HG03095 (cell line): ENCODE measurements around the gene GOLGA7B.
A peak's percentile ranks its signal among the peaks of the same experiment; 100 is the strongest.
"Not testable (repeated sequence)": the region's sequence is repeated elsewhere in the genome, so short reads cannot be mapped to it uniquely, and the experiment has no call there.

Experiments
- ATAC-seq: cut with Tn5 transposase; IDR thresholded peaks from one replicate; pipeline ENCODE4 v1.9.1; 2021; ENCODE audit warnings: moderate library complexity; ENCODE audit not compliant: unreplicated experiment

The GOLGA7B gene

DNA sequence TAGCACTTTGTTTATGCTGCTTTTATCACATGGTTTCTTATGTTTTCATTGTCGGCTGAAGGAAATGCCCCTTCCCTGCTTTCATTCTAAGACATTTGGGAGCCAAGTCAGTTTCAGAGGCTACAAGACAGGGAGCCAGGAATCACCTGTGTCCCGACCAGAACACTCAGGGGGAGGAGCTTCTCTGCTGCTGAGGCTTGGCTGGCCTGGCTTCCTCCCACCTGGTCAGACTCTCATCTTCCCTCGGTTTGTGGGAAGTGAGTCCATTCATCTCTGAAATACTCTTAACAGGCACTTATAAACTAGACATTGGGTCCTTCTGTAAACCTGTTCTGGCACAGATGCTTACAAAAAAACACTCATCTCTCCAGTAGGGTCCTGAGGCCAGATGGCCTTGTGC, 19.6 kb upstream of the GOLGA7B start:
- no peak for ATAC-seq

DNA sequence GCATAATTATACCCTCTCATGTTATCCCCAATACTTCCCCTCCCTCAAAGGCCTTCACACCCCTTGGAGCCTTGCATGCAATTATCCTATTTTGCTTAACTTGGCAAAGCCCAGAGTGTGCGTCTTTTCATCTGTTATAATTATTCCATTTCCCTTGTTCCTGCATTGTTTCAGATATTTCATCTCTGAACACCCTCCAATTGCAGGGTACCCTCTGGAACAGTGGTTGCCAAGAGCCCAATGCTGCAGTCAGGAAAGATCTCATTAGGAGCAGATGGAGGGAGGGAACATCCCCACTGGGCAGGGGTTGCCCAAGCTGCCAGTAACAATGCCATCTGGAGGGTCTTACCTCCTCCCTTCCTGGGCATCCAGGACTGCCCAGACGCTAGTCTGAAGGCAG, 18.4 kb upstream of the GOLGA7B start:
- no peak for ATAC-seq

DNA sequence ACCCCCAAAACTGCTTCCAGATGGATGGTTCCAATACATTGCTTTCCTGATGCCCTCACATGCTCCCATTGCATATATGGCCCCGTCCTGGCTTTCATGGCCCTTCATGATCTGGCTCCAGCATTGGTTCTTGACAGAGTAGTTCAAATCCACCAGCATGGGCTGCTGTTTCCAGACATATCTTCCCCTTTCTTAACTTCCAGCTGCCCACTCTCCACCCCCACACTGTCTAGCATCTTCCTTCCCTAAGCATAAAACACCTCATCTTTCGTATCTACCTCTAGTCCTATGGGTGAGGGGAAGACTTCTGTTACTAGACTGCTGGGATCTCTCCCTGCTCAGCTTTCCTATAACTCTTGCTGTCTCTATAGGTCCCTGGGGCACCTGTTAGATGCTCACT, 13.2 kb upstream of the GOLGA7B start:
- ATAC-seq, result no peak

DNA sequence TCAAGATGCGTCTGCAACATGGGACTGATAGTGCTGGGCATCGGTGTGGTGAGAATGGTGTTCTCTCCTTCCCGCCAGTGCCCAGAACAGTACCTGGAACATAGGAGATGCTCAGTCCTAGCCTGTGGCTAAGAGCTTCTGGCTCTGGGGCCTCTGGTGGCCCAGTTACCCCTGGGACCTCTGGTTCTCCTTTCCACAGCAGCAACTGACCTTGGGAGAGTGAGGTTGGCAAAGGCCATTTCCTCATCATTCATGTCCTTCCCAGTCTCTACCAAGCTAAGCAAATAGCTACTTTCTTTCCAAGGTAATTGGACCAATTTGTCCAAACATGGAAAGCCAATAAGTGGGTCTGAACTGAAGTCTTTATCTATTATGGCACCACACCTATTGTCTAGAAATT, 11.6 kb upstream of the GOLGA7B start:
- no peak for ATAC-seq

DNA sequence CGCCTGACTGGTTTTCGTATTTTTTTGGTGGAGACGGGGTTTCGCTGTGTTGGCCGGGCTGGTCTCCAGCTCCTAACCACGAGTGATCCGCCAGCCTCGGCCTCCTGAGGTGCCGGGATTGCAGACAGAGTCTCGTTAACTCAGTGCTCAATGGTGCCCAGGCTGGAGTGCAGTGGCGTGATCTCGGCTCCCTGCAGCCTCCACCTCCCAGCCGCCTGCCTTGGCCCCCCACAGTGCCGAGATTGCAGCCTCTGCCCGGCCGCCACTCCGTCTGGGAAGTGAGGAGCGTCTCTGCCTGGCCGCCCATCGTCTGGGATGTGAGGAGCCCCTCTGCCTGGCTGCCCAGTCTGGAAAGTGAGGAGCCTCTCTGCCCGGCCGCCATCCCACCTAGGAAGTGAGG, 8.5 kb upstream of the GOLGA7B start:
- not testable (repeated sequence) for ATAC-seq

DNA sequence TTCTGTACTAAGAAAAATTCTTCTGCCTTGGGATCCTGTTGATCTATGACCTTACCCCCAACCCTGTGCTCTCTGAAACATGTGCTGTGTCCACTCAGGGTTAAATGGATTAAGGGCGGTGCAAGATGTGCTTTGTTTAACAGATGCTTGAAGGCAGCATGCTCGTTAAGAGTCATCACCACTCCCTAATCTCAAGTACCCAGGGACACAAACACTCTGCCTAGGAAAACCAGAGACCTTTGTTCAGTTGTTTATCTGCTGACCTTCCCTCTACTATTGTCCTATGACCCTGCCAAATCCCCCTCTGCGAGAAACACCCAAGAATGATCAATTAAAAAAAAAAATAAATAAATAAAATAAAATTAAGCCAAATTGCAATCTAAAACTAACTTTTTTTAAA, 7.5 kb upstream of the GOLGA7B start:
- not testable (repeated sequence) for ATAC-seq

DNA sequence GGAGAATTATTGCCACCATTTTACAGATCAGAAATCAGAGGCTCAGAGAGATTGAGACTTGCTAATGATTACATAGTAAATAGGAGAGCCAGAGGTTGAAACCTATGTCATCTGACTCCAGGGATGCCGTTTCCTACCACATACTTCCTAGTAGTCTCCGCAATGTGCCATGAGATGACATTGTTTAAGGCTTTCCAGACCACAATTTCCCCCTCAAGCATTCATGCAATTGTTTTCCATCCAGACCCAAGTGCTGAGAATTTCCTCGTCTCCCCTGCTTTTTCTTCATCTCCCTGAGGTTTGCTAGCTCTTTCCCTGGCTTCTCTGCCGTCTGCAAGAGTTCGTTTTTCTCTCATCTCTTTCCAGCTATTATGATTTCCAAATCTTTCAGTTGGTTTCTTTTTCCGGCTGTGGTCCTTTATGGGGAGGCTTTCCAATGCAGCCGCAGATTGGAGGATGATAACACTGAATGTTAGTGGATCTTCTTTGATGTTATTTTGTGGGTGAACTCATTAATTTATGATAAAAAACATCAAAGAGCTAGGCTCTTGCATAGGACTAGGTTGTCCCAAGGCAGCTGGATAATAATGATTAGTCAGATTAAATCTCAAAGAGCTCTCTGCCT, 6.9 kb upstream of the GOLGA7B start:
- no peak for ATAC-seq

DNA sequence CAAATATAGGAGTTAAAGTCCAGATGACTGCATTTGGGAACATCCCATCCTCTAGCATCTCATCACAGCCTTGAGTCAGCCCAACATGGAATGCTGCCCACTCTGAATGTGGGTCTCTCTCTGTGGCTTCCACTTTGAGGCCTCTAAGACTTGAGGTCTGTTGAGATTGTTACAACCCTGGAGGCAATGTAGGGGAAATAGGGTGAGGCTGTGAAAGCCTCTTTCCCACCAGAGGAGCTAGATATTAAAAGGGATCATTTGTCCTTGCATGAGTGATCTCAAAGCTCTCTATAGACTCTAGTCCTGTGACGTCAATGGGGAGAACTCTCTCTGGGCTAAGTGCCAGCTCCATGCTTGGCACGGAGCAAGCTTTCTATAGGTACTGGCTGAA, 6.4 kb upstream of the GOLGA7B start:
- ATAC-seq, result no peak

DNA sequence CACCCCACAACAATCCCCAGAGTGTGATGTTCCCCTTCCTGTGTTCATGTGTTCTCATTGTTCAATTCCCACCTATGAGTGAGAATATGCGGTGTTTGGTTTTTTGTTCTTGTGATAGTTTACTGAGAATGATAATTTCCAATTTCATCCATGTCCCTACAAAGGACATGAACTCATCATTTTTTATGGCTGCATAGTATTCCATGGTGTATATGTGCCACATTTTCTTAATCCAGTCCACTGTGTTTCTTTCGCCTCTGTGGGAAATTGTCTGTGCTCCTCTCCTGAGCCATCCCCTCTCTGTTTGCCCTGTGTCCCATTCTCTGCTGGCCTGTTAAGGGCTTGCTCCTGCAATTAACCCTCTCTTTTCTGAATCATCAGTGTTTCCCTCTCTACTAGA, 5.7 kb upstream of the GOLGA7B start:
- not testable (repeated sequence) for ATAC-seq

DNA sequence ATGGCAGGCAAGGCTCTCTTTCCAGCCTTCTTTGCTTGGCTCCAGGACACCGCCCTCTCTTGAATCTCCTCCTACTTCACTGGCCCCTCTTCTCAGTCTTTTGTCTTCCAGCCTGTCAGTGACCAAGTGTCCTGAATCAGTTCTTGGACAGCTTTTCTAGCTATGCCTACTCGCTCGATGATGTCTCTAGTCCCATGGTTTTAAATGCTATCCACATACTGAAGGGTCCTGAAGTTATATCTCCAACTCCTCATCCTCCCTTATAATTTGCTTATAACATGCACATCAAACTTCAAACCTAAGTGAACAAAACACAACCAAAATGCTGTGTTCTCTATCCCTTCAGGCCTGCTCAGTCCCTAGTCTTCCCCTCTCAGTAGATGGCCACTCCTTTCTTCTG, 5.0 kb upstream of the GOLGA7B start:
- no peak for ATAC-seq

DNA sequence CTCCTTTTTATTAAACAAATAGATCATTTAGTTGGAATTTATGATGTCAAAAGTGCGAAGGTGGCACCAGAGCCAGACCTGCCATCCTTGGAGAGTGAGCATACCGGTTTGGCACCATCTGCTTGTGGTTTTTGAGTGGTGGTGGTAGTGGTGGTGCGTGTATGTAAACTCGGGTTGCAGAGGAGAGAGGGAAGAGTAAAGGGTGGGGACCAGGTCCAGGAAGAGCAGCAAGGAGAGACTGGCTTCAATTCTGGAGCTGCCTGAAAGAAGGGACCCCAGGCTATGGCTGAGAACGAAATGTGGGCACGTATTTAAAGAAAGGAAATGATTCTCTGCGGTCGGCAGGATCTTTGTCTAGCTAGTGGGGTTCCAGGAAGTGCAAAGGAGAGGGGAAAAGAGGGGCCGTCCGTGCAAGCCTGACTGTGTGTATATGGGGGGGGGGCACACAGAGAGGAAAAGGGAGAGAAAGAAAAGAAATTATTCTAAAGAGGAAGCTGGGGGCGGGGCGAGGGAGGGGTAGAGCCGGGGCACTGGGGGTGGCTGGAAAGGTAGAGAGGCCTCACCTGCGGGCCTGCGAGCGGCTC, 448 bp upstream of the GOLGA7B start:
- ATAC-seq, result peak; percentile 7

DNA sequence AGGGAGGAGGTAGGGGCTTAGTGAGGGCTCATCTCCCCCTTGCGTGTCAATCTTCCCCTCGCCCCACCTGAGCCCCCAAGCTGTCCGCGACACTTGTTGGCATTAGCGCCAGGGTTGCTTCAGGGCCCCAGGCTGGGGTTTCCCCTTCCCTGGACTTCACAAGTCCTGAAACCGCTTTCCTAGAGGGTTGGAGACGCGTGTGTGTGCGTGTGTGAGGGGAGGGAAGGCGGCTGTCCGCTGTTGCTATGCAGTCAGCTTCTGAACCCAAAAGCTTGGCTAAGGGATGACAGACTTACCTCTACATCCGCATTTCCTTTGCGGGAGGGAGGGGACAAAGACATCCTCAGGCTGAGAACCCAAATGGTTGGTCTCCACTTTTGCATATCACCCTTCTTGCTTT, 803 bp downstream of the GOLGA7B start:
- no peak for ATAC-seq

DNA sequence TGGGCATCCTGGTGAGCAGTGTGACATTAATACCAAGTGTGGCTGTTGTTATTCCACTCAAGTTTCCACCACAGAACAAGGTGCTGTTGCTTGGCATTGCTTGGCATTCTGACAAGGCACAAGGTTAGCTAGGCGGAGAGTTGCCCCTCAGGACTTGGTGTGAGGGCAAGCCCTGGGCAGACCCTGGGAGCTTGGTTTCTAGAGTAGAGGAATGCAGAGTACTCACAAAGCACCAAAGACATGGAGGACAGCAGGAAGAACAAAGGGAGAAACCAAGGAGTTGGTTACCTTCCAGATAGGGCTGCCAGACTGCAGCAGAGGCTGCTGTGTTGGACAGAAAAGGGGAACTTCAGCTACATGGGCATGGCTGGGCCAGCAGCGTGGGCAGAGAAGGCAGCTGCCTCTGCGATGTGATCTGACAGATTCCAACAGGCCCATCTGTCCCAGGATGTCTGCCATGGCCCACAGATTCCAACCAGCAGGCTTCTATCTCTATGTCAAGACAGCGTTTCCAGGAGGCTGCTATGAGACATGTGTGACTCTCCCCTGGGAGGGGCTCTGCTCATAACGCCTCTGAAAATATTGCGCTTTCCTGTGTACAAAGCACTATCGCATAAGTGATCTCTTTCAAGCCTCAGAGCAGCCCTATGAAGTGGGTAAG, 1.8 kb downstream of the GOLGA7B start:
- no peak for ATAC-seq

DNA sequence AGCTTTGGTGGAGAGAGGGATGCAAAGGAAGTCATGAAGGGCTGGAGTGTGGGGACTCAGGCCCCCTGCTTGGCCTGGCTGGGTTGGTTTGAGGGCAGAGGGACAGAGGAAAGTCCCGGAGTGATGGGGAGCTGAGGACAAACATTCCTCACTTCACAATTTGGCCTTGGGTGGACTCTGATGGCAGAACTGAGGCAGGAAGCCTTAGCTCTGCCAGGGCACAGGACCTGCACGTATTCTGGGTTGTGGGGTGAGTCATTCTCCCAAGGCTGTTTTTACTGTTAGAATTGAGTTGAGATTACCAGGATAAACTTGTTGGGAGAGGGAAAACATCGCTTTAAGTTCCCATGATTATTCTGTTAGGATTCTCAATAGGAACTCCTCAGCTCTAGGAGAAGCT, 2.6 kb downstream of the GOLGA7B start:
- ATAC-seq, result no peak

DNA sequence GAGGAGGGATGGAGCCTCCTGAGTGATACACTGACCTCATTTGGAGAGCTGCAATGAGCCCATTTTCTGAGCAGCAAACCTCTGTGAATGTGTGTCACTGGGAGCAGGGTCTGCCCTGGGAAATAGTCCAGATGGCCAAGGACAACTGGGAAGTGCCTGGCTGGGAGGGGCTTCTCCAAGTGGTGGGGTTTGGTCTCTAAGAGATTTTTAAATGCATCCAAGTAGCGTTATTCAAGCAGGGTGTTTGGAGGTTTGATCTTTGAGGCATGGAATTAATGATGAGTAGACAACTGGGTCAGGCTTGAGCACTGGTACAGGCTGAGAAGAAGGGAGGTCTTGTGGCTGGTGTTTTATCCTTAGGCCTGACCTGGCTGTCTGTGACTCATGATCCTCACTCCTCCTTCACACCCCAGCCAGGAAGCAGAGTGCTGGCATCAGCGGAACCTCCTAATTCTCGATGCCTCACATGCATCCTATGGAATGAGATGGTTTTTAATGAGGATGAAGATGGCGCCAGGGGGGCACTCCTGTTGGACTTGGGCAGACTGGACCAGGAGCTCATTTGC, 3.3 kb downstream of the GOLGA7B start:
- ATAC-seq, result no peak

DNA sequence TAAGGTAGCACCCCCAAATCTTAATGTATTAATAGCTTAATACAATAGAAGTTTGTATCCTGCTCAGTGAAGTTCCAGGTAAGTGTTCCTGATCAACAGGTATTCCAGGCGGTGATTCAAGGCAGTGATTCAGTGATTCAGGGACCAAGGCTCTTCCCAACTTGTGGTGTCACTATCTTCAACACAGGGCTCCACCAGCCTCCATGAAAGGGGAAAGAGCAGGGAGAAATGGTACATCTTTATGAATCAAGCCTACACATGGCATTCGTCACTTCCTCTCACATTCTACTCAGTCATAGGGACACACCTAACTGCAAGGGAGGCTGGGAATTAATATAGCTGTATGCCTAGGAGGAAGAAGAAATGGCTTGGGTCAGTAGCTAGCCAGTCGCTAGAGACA, 5.1 kb downstream of the GOLGA7B start:
- no peak for ATAC-seq

DNA sequence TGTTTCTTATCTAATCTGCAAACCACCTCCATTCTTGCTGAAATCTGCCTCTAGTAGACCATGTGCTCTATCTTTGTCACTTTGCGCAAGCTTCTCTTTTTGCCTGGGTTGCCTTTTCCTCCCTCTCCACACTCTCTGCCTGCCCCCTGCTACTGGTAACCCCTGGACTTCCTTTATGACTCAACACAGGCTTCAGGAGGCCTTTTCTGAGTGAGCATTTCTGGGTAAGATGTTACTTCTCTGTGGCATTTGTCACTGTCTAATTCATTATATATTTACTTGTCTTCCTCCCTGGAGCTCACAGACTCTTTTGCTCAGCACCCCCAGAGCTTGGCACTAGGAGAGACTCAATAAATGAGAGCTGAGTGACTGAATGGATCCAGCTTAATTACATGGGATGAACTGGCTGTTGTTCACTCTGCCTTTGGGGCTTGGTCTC, 8.4 kb downstream of the GOLGA7B start:
- ATAC-seq, result no peak

DNA sequence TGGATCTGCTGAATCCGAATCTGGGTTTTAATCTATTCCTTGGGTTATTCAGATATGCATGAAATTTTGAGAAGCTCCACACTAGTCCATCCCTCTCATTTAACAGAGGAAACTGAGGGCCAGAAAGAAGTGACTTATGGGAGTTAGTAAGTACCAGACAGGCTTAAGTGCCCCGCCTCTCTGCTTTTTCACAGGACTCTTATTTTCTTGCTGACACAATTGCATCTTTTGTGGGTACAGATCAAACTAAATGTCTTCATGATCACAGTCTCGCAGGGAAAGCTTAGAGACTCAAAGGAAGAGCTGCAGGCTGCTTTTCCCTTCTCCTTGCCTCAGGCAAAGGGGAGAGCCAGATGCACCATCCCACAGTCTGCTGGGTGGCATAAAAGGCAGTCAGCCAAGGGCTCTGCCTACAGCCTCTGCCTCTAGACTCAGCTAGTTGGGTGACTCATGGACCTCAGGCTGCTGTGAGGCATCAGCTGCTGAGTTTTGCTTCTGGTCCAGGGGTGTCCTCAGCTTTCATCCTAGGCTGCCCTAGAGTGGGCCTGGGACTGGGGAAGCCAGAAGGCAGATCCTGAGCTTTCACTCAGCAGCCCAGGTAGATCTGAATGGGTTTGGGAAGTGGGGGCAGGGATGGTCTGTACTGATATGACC, 11.6 kb downstream of the GOLGA7B start:
- ATAC-seq, result no peak

DNA sequence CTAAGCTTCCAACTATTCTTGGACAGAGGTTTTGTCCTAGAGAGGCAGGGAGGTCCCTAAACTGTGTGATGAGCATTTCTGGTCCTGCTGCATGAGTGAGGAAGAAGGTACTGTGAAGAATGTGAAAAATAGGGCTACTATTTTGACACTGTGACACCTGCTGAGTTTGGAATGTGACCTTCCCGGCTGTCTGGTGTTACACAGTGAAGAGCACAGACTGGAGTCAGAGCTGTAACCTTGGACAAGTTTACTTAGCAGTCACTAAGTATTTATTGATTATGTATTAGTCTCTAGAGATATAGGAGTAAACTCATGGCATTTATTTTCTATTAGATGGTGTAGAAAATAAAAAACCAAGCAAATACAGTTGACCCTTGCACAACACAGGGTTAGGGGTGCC, 12.3 kb downstream of the GOLGA7B start:
- ATAC-seq, result no peak

DNA sequence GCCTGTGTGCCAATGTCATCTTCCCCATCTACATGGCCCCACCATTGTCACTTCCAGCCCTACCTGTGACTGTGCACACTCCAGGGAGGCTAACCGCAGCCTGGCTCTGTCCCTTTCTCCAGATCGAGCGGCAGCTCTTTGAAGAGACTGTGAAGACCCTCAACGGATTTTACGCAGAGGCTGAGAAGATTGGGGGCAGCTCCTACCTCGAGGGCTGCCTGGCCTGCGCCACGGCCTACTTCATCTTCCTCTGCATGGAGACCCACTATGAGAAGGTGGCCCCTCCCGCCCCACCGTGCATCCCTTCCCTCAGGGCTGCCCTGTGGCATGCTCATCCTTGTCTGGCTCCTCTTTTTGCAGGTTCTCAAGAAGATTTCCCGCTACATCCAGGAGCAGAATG, 14.2 kb downstream of the GOLGA7B start:
- no peak for ATAC-seq

DNA sequence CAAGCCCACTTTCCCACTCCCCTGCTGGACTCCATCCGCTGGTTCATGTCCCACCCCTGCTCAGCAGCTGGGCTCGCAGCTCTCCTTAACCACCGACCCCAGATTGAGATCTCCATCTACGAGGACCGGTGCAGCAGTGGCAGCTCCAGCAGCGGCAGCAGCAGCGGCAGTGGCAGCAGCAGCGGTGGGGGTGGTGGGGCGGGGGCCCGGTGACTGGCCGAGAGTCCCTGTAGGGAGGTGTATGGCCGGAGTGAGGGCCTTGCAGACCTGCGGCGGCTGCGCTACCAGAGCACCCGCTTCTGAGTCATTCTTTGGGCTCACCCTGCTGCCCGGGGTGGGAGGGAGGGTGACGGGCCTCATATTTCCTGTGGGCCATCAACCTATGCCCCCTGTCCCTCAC, 15.8 kb downstream of the GOLGA7B start:
- no peak for ATAC-seq
